Left lung (tissue), 10 donors: ENCODE measurements around the gene MAST3. TPM values are rescaled to one million over a fixed set of nuclear protein-coding genes. Genes with fewer than 3 reads are reported as not detected.

Experiments used
- ATAC-seq: fragments of 200-7000 bp; cut with Tn5 transposase; one replicate; pipeline ENCODE4 v1.9.1; 2020; ENCODE audit warnings: moderate library complexity
- DNase-seq, 4 donors: peaks; one replicate each; pipeline ENCODE4 v3.0.0-alpha.2; 2013 to 2020
- H3K27ac ChIP-seq, 2 donors: fragments of 200-600 bp; sonication (generic) in 1 of 2; one replicate each; pipeline versions ENCODE4 v1.5.0 to v1.8.0; 2020 to 2021
- H3K27me3 ChIP-seq, 2 donors: fragments of 200-600 bp; sonication (generic) in 1 of 2; one replicate each; pipeline versions ENCODE4 v1.5.0 to v1.8.0; 2020 to 2021
- H3K36me3 ChIP-seq, 2 donors: fragments of 200-600 bp; sonication (generic) in 1 of 2; one replicate each; pipeline versions ENCODE4 v1.5.0 to v1.8.0; 2020 to 2021
- H3K4me1 ChIP-seq, 2 donors: fragments of 200-600 bp; one replicate each; pipeline ENCODE4 v1.8.0; 2021
- H3K4me3 ChIP-seq, 2 donors: fragments of 200-600 bp; sonication (generic) in 1 of 2; one replicate each; pipeline versions ENCODE4 v1.5.0 to v1.8.0; 2020 to 2021; ENCODE audit warnings: mild to moderate bottlenecking in 1 of 2
- H3K9me3 ChIP-seq, 2 donors: fragments of 200-600 bp; sonication (generic) in 1 of 2; one replicate each; pipeline versions ENCODE4 v1.5.0 to v1.8.0; 2020 to 2021
- CTCF ChIP-seq, 2 donors: fragments of 200-600 bp; sonication (generic) in 1 of 2; IDR thresholded peaks; one replicate each; pipeline versions ENCODE4 v1.5.0 to v1.8.0; 2021; ENCODE audit warnings: antibody characterized with exemption in 2 of 2
- intact Hi-C, 2 donors: fragments of 100-400 bp; cut with DNase I; formaldehyde crosslinking; loops; one replicate each; pipeline versions ENCODE4 v1.11.2 to v1.14.2; 2022
- polyA plus RNA-seq, 6 donors: library from polyadenylated mRNA; unstranded; fragments of 120-200 nt; gene quantifications; one replicate each; pipeline ENCODE4 v1.2.1, GENCODE V29; 2013; ENCODE audit not compliant: insufficient read length in 6 of 6
- total RNA-seq, 2 donors: library from RNA; stranded (reverse); fragmentation: NEBNext Ultra II Directional; extraction: Animal tissue kit (Norgen Biotek cat#: 25700); gene quantifications; one replicate each; pipeline ENCODE4 v1.2.1, GENCODE V29; 2021
- donor health status: DM: no; HTN: yes; CAD: no.
- donor health status: DM: no; HTN: no; CAD: no.

The MAST3 gene
- total and polyA plus RNA-seq, 8 donors = 4.7 to 30.3 (median 6.7) TPM

GRCh38 chr19:18059902-18060301, 37.7 kb upstream of the MAST3 start:
- Histone ChIP-seq H3K4me1 (peaks cover 11 to 20% of the 10 kb centered on the region in 2 donors), H3K9me3 (no peaks in the 10 kb centered on the region), H3K27ac (no peak overlapping the region), H3K4me3 (no peak overlapping the region), H3K36me3 (no peaks in the 10 kb centered on the region), H3K27me3 (peaks cover 0 to 5% of the 10 kb centered on the region in 2 donors)
- intact Hi-C loops = loop anchor here (2.0 to 10.0 kb wide), 3 partner anchors 53 to 115 kb away; partner anchors contain the start of gene ARRDC2 (in 1 of the 2)
- ATAC-seq (no peak), DNase-seq (no peak)
- no peak for TF ChIP-seq CTCF (IDR thresholded peaks at IDR 0.05)

GRCh38 chr19:18060472-18060871, 37.1 kb upstream of the MAST3 start:
- ATAC-seq (no peak), DNase-seq (no peak)
- Histone ChIP-seq H3K36me3 (no peaks in the 10 kb centered on the region), H3K4me3 (no peak overlapping the region), H3K9me3 (no peaks in the 10 kb centered on the region), H3K27ac (no peak overlapping the region), H3K4me1 (peaks cover 11 to 20% of the 10 kb centered on the region in 2 donors), H3K27me3 (peaks cover 0 to 5% of the 10 kb centered on the region in 2 donors)
- TF ChIP-seq CTCF (IDR thresholded peaks at IDR 0.05) = no peak
- intact Hi-C loops = no loop called here

GRCh38 chr19:18062028-18062427, 35.5 kb upstream of the MAST3 start:
- Histone ChIP-seq H3K36me3 (no peaks in the 10 kb centered on the region), H3K4me1 (peaks cover 11 to 20% of the 10 kb centered on the region in 2 donors), H3K9me3 (no peaks in the 10 kb centered on the region), H3K27me3 (peaks cover 0 to 5% of the 10 kb centered on the region in 2 donors), H3K27ac (no peak overlapping the region), H3K4me3 (no peak overlapping the region)
- ATAC-seq (no peak), DNase-seq (no peak)
- TF ChIP-seq CTCF (IDR thresholded peaks at IDR 0.05) = no peak
- intact Hi-C loops = no loop called here

DNA sequence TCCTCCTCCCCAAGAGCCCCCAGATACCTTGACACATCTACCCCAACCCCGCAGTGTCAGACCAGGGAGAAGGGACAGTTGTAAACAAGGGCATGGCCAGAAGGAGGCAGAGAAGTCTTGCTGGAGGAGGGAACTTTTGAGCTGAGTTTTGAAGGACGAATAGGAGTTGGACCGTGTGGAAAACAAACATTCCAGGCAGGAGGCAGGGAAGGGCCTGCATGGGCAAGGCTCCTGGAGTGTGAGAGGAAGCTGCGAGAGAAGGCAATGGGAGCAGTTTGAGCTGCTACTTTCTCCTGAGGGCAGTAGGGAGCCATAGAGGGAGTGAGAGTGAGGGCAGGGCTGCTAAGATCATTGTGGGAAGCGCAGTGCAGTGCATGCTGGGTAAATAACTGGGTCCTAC, 34.1 kb upstream of the MAST3 start:
- no peak overlapping the region for H3K27ac ChIP-seq
- no peak overlapping the region for H3K4me3 ChIP-seq
- H3K4me1 ChIP-seq = peaks cover 3 to 6% of the 10 kb centered on the region in 2 donors
- TF ChIP-seq CTCF (IDR thresholded peaks at IDR 0.05) = peak in 1 of 2 donors; percentile 32
- no peak for ATAC-seq
- no peaks in the 10 kb centered on the region for H3K9me3 ChIP-seq
- intact Hi-C loops = no loop called here
- no peaks in the 10 kb centered on the region for H3K36me3 ChIP-seq
- peaks cover 0 to 5% of the 10 kb centered on the region in 2 donors for H3K27me3 ChIP-seq
- no peak for DNase-seq

- no peak for TF ChIP-seq CTCF (IDR thresholded peaks at IDR 0.05)
- Histone ChIP-seq H3K27ac (no peak overlapping the region), H3K9me3 (no peaks in the 10 kb centered on the region), H3K36me3 (no peaks in the 10 kb centered on the region), H3K4me1 (no peaks in the 10 kb centered on the region), H3K4me3 (no peak overlapping the region), H3K27me3 (peaks cover 0 to 5% of the 10 kb centered on the region in 2 donors)
- ATAC-seq (no peak), DNase-seq (no peak)
- intact Hi-C loops = no loop called here
Measured at GRCh38 chr19:18065173-18065495, 32.4 kb upstream of the MAST3 start.
